Left kidney (tissue), 2 donors: ENCODE measurements around the gene TRIM63. TPM values are rescaled to one million over a fixed set of nuclear protein-coding genes. Genes with fewer than 3 reads are reported as not detected.

Source experiments
- DNase-seq: peaks from one replicate; pipeline ENCODE4 v3.0.0-alpha.2; 2013
- polyA plus RNA-seq: library from polyadenylated mRNA; unstranded; fragments of 120-200 nt; gene quantifications from one replicate; pipeline ENCODE4 v1.2.1, GENCODE V29; 2013; ENCODE audit not compliant: insufficient read length

TRIM63 gene
- polyA plus RNA-seq, 1 donor: 1.2 TPM

DNA sequence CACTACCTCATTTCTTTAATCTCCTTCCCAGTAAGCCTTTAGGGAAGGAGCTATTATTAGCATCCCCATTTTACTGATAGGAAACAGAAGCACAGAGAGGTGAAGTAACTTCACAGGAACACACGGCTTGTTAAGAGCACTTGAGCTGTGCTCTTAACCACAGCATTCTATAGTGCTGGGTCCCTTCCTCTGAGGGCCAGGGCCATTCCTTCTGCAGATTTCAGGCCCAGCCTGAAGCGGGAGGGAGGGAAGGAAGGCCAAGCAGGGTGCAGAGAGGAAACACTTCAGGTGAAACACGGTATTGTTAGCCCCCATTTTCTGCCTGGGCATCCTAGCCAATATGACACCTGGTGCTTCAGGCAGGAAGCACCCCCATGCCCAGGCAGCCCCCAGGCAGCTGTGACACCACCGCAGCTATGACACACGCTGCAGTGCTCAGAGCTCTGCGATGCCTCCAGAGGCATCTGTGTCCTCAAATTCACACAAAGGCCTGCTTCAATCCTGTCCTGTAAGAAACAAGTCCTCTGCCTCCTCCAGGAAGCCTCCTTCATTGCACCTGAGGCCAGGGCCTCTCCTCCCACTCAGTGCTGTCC is 50.4 kb downstream of the TRIM63 start:
- DNase-seq: no peak

DNA sequence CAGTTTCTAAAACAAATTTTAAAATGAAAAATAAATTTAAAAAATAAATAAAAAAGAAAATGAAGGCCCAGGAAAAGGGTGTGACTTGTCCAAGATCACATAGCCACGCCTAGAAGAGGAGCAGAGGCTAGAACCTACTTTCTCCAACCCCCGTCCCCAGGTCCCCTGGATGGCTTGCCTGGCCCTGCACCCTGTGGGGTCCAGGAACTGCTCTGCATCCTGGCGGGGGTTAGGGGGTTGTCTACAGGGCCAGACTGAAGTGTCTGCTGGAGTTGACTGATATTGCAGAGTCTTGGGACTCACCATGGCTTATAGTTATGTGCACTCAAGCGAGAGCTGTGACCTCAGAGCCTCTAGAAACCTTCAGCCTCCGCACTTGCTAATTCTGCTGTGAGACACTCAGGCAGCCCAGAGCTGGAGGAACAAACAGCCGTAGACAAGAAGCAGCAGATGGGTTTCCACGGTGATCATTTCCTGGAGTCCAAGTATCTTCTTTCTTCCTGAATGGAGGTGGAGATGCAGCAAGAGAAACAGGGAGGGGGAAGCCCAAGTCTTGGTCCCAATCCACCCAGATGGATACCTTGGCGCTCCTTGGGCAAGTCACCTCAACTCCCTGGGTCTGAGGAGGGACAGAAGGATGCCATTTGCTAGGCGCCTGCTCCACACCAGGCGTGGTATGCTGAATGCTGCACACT is 51.0 kb downstream of the TRIM63 start:
- no peak for DNase-seq

DNA sequence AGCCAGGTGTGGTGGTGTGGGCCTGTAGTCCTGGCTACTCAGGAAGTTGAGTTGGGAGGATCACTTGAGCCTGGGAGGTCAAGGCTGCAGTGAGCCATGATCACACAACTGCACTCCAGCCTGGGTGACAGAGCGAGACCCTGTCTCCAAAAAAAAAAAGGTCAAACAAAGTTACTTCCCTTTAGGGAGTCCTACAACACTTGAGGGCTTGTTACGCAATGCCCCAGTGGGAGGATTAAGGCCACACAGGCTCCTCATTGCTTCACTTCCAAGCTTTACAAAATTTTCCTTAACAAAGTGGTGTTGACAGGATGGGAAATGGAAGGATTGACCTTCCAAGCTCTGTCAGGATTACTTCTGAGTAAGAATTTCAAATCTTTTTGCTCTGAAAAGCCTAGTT is 52.1 kb downstream of the TRIM63 start:
- no peak for DNase-seq

DNA sequence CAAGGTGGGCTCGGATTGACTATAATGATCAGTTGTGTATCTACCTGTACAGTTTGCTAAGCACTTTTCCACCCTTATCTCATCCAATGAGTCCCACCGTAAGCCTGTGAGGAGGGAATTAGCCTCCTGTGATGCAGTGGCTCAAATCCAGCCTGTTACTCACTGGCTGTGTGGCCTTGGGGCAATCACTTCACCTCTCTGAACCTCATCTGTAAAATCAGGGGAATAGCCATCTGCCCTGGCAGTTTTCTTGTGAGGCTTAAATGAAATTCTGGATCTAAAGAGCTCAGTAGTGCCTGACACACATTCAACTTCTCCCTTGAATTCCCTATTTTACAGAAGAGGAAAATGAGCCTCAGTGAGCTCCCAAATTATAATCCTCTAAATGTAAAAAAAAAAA is 53.3 kb downstream of the TRIM63 start:
- DNase-seq: no peak

DNA sequence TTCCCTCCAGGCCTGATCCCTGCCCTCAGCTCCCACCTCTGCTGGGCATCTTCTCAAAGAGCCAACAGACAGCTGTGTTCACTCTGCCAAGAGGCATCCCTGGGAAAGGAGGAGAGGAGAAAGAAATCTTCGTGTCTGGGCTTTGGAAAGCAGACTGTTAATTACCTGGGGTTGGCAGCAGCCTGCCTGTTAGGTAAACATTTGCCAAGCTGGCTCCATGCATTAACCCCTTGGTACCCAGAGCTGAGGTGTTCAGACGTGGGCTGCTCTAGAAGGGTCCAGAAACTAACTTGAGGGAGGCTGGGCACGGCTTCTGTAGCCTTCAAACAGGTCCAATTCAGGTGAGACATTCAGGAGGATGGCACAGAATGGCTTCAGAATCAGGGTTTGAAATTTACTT is 54.6 kb downstream of the TRIM63 start:
- DNase-seq: no peak

DNA sequence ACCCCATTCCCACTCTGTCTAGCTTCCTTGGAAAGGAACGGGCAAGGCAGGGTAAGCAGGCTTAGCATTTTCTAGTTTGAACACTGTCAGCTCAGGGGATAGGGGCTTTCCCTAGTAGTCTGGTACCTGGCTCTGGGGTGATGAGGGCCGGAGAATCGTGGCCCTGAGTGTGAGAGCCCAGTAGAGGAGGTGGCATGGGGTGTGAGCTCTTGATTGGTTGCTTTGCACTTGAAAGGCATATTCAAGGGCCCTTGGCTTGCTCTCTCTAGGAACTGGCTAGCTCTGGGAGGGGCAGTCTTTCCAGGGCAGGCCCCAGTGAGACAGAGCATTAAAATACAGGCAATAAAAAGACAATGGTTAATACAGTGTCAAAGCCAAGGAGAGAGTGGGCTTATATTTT is 56.6 kb downstream of the TRIM63 start:
- no peak for DNase-seq

DNA sequence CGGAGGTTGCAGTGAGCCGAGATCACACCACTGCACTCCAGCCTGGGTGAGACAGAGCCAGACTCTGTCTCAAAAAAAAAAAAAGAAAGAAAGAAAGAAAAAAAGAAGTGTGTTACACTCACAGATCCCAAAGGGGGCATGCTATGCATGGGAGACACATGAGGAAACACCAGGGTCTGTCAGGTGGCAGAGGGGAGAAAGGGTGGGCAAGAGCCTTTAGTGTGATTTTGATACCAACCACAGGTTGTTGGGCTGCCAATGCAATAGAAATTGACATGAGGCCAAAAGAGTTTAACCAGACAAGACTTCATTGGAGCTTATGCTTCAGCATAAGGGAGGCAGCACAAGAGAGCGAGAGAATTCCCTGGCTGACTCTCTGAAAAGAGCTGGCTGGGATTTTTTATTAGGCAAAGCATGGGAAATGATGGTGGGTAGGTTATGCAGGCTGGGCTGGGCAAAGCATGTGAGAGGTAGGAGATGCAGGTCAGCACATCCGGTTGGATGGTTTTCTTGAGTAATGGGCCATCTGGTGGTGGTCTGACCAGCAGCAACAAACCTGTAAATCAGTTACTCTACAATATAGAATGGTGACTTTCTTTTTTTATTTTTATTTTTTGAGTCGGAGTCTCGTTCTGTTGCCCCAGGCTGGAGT is 57.5 kb downstream of the TRIM63 start:
- no peak for DNase-seq

DNA sequence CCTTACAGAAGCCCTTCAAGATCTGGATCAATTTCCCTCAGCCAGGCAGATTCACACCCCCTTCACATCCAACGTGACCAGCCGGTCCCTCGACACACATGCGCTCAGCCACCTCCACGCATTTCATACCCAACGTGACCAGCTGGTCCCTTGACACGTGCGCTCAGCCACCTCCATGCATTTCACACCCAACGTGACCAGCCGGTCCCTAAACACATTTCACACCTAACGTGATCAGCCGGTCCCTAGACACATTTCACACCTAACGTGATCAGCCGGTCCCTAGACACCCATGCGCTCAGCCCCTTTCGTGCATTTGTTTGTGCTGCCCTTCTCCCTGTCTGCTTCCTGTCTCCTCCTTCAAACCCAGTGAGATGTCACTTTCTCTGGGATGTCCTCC is 60.7 kb downstream of the TRIM63 start:
- DNase-seq: no peak

DNA sequence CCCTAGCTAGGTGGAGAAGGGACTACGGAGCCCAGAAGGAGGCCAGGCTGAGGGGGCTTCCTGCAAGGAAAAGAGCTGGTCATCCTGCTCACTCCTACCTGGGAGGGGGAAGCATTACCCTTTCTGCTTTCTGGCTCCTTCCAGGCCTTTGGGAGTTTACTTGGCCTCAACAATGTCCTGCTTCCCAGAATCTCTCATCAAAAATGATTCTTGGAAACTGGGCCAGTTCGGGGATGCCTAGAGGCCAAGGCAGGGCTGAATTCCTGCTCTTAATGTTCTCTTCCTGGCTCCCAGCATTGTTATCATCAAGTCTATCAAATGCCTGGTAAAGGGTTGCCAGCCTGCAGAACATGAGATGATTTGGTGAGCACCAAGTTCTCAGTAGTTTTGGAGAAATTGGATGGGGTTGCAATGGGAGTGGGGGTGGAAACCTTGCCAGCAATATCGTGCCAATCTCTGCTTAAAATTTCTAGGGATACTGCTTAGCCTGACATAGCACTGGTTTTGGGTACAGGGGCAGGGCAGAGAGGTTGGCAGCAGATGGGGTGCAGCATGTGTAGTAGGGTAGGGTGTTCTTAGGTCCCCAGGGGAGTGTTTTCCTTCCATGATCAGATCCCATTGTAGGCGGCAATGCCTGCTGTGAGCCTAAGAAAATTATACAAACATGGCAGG is 61.9 kb downstream of the TRIM63 start:
- DNase-seq: no peak

DNA sequence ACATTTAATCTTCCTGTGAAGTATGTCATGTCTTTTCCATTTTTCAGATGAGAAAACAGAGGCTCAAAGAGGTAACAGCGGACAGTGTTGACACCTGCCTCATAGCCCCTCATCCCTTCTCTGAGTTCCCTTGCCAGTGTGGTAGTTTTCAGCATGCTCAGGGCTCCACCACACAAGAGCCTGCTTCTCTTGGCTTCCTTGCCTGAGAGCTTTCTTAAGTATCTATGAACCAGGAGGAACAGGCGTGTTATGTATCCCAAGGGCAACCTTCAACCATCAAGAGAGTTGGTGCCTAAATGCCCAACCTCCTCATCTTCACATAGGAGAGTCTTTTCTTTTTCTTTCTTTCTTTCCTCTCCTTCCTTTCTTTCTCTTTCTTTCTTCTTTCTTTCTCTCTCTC is 63.7 kb downstream of the TRIM63 start:
- no peak for DNase-seq

DNA sequence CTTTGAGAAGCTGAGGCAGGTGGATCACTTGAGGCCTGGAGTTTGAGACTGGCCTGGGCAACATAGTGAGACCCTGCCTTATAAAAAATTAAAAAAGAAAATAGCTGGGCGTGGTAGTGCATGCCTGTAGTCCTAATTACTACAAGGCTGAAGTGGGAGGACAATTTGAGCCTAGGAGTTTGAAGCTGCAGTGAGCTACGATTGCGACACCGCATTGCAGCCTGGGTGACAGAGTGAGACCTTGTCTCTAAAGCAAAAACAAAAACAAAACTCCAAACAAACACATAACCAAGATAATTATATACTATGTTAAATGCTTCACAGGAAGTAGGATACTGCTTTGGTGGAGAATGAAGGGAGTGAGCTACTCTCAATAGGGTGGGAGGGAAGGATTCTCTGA is 64.2 kb downstream of the TRIM63 start:
- DNase-seq: no peak

Other genes starting within 250 kb of the TRIM63 start
- 98.5 TPM for gene MTFR1L, start 247.7 kb downstream of the TRIM63 start, polyA plus RNA-seq
- gene AUNIP, start 208.2 kb downstream of the TRIM63 start, polyA plus RNA-seq: 3.4 TPM
- 29.7 TPM for gene PAQR7, start 191.9 kb downstream of the TRIM63 start, polyA plus RNA-seq
- gene STMN1, start 161.2 kb downstream of the TRIM63 start, polyA plus RNA-seq: 1,379 TPM
- 18.2 TPM for gene PAFAH2, start 69.6 kb downstream of the TRIM63 start, polyA plus RNA-seq
- gene EXTL1, start 45.9 kb downstream of the TRIM63 start, polyA plus RNA-seq: 1.8 TPM
- gene SLC30A2, start 21.5 kb downstream of the TRIM63 start, polyA plus RNA-seq: 5.4 TPM
- gene PDIK1L, start 44.2 kb upstream of the TRIM63 start, polyA plus RNA-seq: 20.1 TPM
- gene FAM110D, start 91.4 kb upstream of the TRIM63 start, polyA plus RNA-seq: 0.63 TPM
- not detected for gene C1orf232, start 101.3 kb upstream of the TRIM63 start, polyA plus RNA-seq
- 11.7 TPM for gene ZNF593, start 102.3 kb upstream of the TRIM63 start, polyA plus RNA-seq
- gene ZNF593OS, start 104.2 kb upstream of the TRIM63 start, polyA plus RNA-seq: 1.4 TPM
- gene CNKSR1, start 109.9 kb upstream of the TRIM63 start, polyA plus RNA-seq: 15.4 TPM
- 0.18 TPM for gene CATSPER4, start 123.0 kb upstream of the TRIM63 start, polyA plus RNA-seq
- gene CEP85, start 166.6 kb upstream of the TRIM63 start, polyA plus RNA-seq: 24.9 TPM
- gene SH3BGRL3, start 212.5 kb upstream of the TRIM63 start, polyA plus RNA-seq: 87.2 TPM
- 43.2 TPM for gene UBXN11, start 239.0 kb upstream of the TRIM63 start, polyA plus RNA-seq